ENCODE results near the gene C1orf159. TPM values are rescaled to one million over a fixed set of nuclear protein-coding genes. Genes with fewer than 3 reads are reported as not detected.

C1orf159 gene
- total and polyA plus RNA-seq, 2 of the 8 experiments (the other 6 are each of a cell fraction or from before 2014, with no cell fraction given) = 10.0 to 10.9 TPM

DNA sequence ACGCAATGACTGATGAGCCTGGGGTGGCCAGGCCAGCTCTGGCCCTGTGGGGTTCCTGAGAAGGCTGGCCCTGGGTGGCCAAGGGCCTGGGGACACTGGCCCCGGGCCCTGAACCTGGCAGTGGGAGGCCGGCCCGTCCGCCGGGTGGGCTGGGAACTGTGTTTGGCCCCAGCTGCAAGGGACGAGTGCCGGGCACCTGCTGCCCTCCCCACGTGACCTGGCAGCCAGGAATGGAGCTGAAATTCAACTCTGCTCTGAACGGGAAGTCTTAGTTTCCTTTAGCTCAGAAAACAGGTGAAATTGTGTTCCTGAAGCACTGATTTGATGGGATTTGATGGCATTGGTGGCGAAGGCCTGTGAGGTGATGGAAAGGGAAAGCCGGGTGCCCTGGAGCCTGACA lies 49.6 kb upstream of the C1orf159 start (continued):
- TF ChIP-seq SRF (IDR thresholded peaks at IDR 0.05; ENCODE audit: low read depth, low read length) (no peak), SP2 (IDR thresholded peaks at IDR 0.05; ENCODE audit: low read length) (no peak), EP300 (IDR thresholded peaks at IDR 0.05; ENCODE audit: borderline replicate concordance in 1 of 2, low read depth in 2 of 2, low read length in 2 of 2) (no peak), BCL11A (IDR thresholded peaks at IDR 0.05; ENCODE audit: low read depth in 2 of 2, low read length in 2 of 2) (no peak), CBX5 (IDR thresholded peaks at IDR 0.05; ENCODE audit: low read depth, low read length) (no peak), EGR1 (IDR thresholded peaks at IDR 0.05; ENCODE audit: borderline replicate concordance, low read depth, low read length) (no peak)

Data from H1 (cell line).